GM12878 (cell line): ENCODE results near the gene TOMM40. TPM values are rescaled to one million over a fixed set of nuclear protein-coding genes. Genes with fewer than 3 reads are reported as not detected.

Experiments
- ATAC-seq: fragments of 200-7000 bp; cut with Tn5 transposase; 3 replicates; pipeline ENCODE4 v1.9.1; 2020; ENCODE audit warnings: mild to moderate bottlenecking, moderate library complexity
- BruUV-seq: library from RNA; stranded (reverse); fragments of 400-500 nt; replicated peaks from 2 replicates; lab custom pipeline; 2021; lab: Mats Ljungman, UMichigan
- CTCF ChIA-PET: fragments of 300-600 bp; sonication (Branson Sonifier 250); formaldehyde crosslinking; extraction: SDS; loops from one replicate; lab custom pipeline; 2021; ENCODE audit warnings: inconsistent platforms; lab: Yijun Ruan, JAX
- POLR2A ChIA-PET: fragments of 350-600 bp; formaldehyde crosslinking; extraction: SDS; loops from one replicate; lab custom pipeline; 2021; ENCODE audit warnings: inconsistent platforms; lab: Charles Lee
- RAD21 ChIA-PET: fragments of 300-600 bp; sonication (Branson Sonifier 250); formaldehyde crosslinking; loops from one replicate; lab custom pipeline; 2023; ENCODE audit warnings: antibody characterized with exemption; ENCODE audit not compliant: unreplicated experiment; lab: Charles Lee
- SMC1A ChIA-PET: fragments of 300-600 bp; sonication (Branson Sonifier 250); formaldehyde crosslinking; loops from one replicate; lab custom pipeline; 2023; ENCODE audit not compliant: unreplicated experiment, uncharacterized antibody; lab: Charles Lee
- DNase-seq: peaks from one replicate; pipeline ENCODE4 v3.0.0-alpha.2; 2011; ENCODE audit warnings: low read depth, low spot score
- FAIRE-seq: peaks from 3 replicates; lab custom pipeline; 2011; peaks lifted over from hg19 to GRCh38; lab: Jason Lieb, UNC
- H2AFZ ChIP-seq: 2 replicates; pipeline ENCODE4 v1.6.0; 2011; ENCODE audit warnings: low read depth, low read length, control low read depth; ENCODE audit not compliant: control insufficient read depth
- H3K27ac ChIP-seq: 2 replicates; pipeline ENCODE4 v1.5.1; 2011; ENCODE audit warnings: control low read depth; ENCODE audit not compliant: control insufficient read depth, insufficient read depth
- H3K27me3 ChIP-seq, 2 experiments: replicated peaks in 1 of 2; 2 replicates each; pipeline versions ENCODE4 v1.6.0 to v1.6.1; 2011; ENCODE audit warnings: low read length in 1 of 2; ENCODE audit not compliant: control insufficient read depth in 2 of 2, insufficient read depth in 2 of 2
- H3K36me3 ChIP-seq, 2 experiments: 2 replicates each; pipeline ENCODE4 v1.5.1; 2011; ENCODE audit warnings: low read length in 1 of 2; ENCODE audit not compliant: control insufficient read depth in 2 of 2, insufficient read depth in 2 of 2
- H3K4me1 ChIP-seq: 2 replicates; pipeline ENCODE4 v1.6.1; 2011; ENCODE audit warnings: mild to moderate bottlenecking, low read length, moderate library complexity, mixed read lengths; ENCODE audit not compliant: control insufficient read depth, insufficient read depth
- H3K4me2 ChIP-seq: 2 replicates; pipeline ENCODE4 v1.6.0; 2011; ENCODE audit warnings: control low read depth; ENCODE audit not compliant: control insufficient read depth, insufficient read depth
- H3K4me3 ChIP-seq: fragments of 200-600 bp; sonication (generic); 2 replicates; pipeline ENCODE4 v1.5.1; 2016
- H3K79me2 ChIP-seq: 2 replicates; pipeline ENCODE4 v1.6.0; 2011; ENCODE audit warnings: low read length; ENCODE audit not compliant: control insufficient read depth, insufficient read depth
- H3K9ac ChIP-seq: 2 replicates; pipeline ENCODE4 v1.8.0; 2011; ENCODE audit warnings: low read length, control low read depth, mixed read lengths; ENCODE audit not compliant: control insufficient read depth, insufficient read depth
- H3K9me3 ChIP-seq: replicated peaks from 3 replicates; pipeline ENCODE4 v1.5.1; 2011; ENCODE audit warnings: mild to moderate bottlenecking, low read length; ENCODE audit not compliant: control insufficient read depth, insufficient read depth
- H4K20me1 ChIP-seq: 2 replicates; pipeline ENCODE4 v1.6.0; 2011; ENCODE audit not compliant: control insufficient read depth, insufficient read depth
- ETV6 ChIP-seq, 2 experiments: fragments of 450-650 bp in 1 of 2; IDR thresholded peaks in 1 of 2; conservative IDR thresholded peaks in 1 of 2; 2 replicates each; pipeline ENCODE4 v1.6.1; 2014; ENCODE audit warnings: antibody characterized with exemption in 1 of 2, borderline replicate concordance in 1 of 2, low read depth in 1 of 2, mild to moderate bottlenecking in 1 of 2, moderate library complexity in 1 of 2
- EZH2 ChIP-seq: IDR thresholded peaks from 2 replicates; pipeline ENCODE4 v1.6.1; 2012; ENCODE audit warnings: low read depth, mild to moderate bottlenecking, control low read depth, inconsistent platforms, low read length, borderline replicate concordance; ENCODE audit not compliant: control insufficient read depth
- NR2F1 ChIP-seq: fragments of 450-650 bp; conservative IDR thresholded peaks from 2 replicates; pipeline ENCODE4 v1.6.1; 2017; ENCODE audit warnings: mild to moderate bottlenecking
- WGBS: methylation state at CpG from one replicate; pipeline ENCODE4 v1.1.6; 2016; ENCODE audit warnings: low lambda C conversion rate; ENCODE audit not compliant: insufficient replicate concordance, insufficient coverage; ENCODE audit errors: missing lambda C conversion rate; 5-methylcytosine and 5-hydroxymethylcytosine counted together
- in situ Hi-C: fragments of 300-500 bp; cut with MboI; formaldehyde crosslinking; loops from 9 replicates; pipeline ENCODE4 v1.14.3; 2018; ENCODE audit warnings: mixed read lengths
- intact Hi-C: fragments of 100-400 bp; cut with micrococcal nuclease; formaldehyde crosslinking; loops from one replicate; pipeline ENCODE4 v1.14.2; 2022; ENCODE audit not compliant: unreplicated experiment
- polyA plus RNA-seq, 11 experiments: library from polyadenylated mRNA; depleted of rRNA in 4 of 11; unstranded in 6 of 11; stranded (reverse) in 5 of 11; fragments of >200 nt; fragmentation: Nextera tagmentation in 4 of 11; fragmentation: Illumina TruSeq in 1 of 11; extraction: Ambion mirVana in 4 of 11; extraction: Trizol in 1 of 11; gene quantifications; 1 replicate in 1 of 11; 2 replicates in 10 of 11; pipeline versions ENCODE4 v1.2.1 to v1.2.3, GENCODE V29; 2011 to 2016; ENCODE audit warnings: inconsistent platforms in 2 of 11, missing spikeins in 2 of 11, low read depth in 1 of 11
- total RNA-seq, 4 experiments: library from RNA; depleted of rRNA in 3 of 4; stranded (reverse); fragments of >200 nt in 3 of 4; fragmentation: Illumina TruSeq in 1 of 4; extraction: Trizol in 1 of 4; gene quantifications; 2 replicates each; pipeline versions ENCODE4 v1.2.1 to v1.2.3, GENCODE V29; 2013 to 2021

The TOMM40 gene
- total and polyA plus RNA-seq, 10 of the 15 experiments (the other 5 are each of a cell fraction or from before 2014, with no cell fraction given) = 0.85 to 221 (median 99.9) TPM

GRCh38 chr19:44847144-44848035 is 43.7 kb upstream of the TOMM40 start:
- Histone ChIP-seq H3K9ac (no peak overlapping the region), H3K4me1 (peaks cover 8% of the 10 kb centered on the region), H3K9me3 (no peaks in the 10 kb centered on the region), H3K36me3 (no peaks in the 10 kb centered on the region), H3K4me3 (0 out of 2 replicates have a peak overlapping the region, but pooled peaks have one; percentile 11), H3K4me2 (no peak overlapping the region), H4K20me1 (no peaks in the 10 kb centered on the region), H3K27ac (no peak overlapping the region)
- ChIA-PET RAD21 (no interaction called here), CTCF (interaction anchor here (0.6 kb wide), 1 partner anchor 17 kb away, joined by 3 read pairs; no protein-coding TSS in a partner anchor)
- DNase-seq = no peak
- BruUV-seq = no TSS peak
- no peak for ATAC-seq
- in situ Hi-C loops = no loop called here
- 8% methylated on average over 38 of the region's 47 CpGs for WGBS
- TF ChIP-seq EZH2 (0 out of 2 replicates have a peak, but pooled peaks have one; percentile 30), ETV6 (conservative IDR thresholded peaks at IDR 0.05 in 1 of 2, IDR thresholded peaks at IDR 0.05 in 1 of 2; ENCODE audit: borderline replicate concordance in 1 of 2, low read depth in 1 of 2) (no peak), NR2F1 (no peak)
- TF ChIP-seq, all 136 proteins: peak for 1
- ChIA-PET POLR2A (no interaction called here), SMC1A (interaction anchor here (1.4 kb wide), 1 partner anchor 76 kb away, joined by 5 read pairs; no protein-coding TSS in a partner anchor)
- intact Hi-C loops = loop anchor here (5.0 to 10.0 kb wide), 2 partner anchors 45 to 193 kb away; partner anchors contain the start of gene TOMM40
- no peak for FAIRE-seq
- H2AFZ ChIP-seq = no peak overlapping the region
- H3K27me3 ChIP-seq = peaks cover 9 to 11% of the 10 kb centered on the region in 2 experiments
- no peaks in the 10 kb centered on the region for H3K79me2 ChIP-seq
